GM21447 (cell line): ENCODE data around the gene CNPY4.

Experiments
- ATAC-seq: cut with Tn5 transposase; IDR thresholded peaks from one replicate; pipeline ENCODE4 v1.9.1; 2021; ENCODE audit not compliant: unreplicated experiment

CNPY4 gene

DNA sequence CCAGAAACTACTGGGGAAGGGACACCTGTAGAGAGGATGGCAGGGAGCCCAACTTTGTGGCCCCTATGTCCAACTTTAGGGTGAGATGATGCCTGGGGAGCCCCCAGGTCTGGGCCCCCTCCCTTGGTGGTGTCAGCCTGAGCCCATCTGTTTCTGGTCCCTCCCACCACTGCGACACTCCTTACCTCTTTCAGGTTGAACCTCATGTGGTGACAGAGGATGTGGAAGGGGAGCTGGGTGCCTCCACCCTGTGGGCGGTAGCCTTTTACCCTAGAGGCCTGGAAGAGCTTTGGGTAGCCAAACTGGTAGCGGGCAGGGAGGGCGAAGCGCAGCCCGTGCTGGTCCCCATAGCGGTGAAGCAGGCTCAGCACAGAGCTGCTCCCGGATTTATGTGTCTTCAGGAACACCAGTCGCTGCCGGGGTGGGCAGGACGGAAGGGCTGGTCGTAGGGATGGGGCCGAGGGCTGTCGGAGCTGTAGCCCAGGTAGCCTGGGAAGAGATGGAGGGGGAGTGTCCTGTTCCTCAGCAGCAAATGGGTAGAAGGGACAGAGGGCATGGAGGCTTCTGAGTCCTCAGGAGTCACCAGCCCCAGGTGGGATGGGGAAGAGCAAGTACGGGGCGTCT lies 47.0 kb downstream of the CNPY4 start:
- ATAC-seq, result no peak

DNA sequence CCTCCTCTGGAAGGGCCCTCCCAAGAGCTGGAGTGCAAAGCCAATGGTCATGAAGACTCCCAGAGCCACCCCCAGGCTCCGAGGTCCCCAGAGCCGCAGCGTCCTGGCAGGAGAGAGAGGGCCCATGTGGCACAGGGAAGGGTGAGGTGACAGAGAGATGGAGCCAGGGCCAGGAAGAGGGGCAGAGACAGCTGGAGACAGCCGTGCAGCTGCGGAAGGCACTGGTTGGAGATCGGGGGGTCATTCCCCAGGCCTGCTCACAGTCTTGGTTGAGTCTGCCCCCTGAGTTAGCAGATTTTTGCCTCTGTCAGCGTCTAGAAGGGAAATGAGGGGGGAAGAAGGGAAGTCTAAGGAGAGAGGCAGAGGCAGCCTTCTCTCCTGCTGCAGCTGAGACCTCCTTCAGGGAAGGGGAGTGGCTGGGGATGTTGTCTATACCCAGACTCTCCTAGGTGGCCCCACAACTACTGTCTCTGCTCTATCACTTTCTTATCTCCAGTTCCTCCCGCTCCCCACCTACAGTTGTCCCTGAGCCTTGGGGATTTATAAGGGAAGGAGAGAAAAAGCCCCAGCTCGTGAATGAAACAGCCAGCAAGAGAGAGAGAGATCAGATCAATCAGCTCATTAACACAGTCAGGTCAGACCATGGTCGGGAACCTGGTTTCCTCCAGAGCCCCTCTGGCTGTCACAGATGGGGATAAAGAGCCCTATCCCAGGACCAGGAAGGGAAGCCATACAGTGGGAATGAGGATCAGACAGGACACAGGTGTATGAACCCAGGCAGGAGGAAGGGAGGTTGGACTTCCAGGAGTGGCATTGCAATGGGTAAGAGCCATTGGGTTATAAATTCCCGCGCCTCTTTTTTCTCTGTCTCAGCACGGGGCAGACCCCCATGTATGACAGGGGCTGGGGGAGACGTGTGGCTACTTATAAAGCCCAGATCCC lies 47.8 kb downstream of the CNPY4 start:
- no peak for ATAC-seq

DNA sequence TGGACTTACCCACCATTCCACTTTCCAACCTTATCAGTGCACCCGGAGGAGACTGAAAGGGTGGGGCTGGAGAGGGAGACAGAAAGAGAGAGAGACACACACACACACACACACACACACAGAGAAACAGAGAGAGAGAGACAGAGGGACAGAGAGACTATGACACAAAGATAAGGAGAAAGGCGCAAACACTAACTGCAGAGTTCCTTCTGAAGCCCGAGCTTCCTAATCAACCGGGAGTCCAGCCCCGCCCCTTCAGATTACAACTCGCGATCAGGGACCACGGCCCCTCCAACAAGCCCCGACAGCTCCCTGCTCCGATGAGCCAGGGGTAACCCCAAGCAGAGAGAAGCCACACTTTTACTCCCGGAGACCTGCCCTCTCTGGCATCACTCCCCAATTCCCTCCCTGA lies 48.5 kb downstream of the CNPY4 start:
- ATAC-seq, result no peak

DNA sequence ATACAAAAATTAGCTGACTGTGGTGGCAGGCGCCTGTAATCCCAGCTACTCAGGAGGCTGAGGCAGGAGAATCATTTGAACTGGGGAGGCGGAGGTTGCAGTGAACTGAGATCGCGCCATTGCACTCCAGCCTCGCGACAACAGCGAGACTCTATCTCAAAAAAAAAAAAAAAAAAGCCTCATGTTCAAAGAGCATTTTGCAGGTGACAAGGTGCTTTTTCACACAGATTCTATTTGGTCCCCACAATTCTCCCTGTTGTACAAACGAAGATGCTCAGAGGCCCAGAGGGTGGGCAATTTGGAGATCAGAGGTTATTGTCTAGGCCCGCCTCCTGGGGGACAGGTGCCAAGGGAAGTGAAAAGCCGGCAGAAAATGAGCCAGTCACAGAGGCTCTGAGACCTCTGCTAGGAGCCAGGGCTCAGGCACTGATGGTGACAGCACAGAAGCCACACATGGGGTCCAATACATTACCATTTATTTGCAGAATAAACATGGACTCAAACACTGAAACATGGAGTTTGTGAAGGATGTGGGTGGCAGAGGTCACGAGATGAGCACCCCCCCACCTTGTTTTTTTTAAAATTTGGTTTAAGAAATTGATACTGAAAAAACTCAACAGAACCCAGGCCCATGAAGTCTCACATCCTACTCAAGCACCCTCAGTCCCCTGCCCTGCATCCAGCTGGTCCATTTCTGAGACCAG lies 49.9 kb downstream of the CNPY4 start:
- no peak for ATAC-seq

DNA sequence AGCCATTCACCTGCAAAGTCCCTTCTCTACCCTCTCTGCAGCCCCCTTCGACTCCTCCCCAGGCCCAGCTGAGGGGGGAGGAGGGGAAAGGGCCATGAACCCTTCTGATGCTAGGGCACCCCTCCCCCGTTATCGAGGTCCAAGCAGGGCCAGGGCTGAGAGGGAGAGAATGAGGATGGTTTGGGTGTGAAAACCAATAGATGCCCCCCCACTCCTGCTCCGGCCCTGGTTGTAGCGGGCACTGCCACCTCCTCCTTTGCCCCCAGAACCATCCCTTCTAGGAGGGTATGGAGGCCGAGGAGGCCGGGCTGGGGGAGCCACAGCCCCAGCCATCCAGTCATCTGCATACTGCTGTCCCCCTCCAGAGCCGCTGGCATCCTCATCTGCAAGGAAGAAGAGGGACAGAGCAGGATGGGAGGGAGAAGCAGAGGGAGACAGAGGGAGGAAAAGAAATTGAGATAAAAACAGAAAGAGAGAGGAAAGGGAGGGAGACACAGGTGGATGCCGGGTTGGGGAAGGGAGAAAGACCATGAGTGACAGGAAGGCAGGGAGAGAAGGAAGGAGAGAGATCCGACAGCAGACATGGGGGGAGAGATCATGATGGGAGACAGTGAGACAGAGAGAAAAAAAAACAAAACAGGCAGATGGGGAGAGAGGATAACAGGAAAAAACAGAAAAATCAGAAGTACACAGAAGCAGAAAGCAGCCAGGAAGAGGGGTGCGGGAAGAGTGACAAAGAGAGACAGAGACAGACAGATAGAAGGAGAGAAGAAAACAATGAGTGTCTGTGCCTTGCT lies 50.9 kb downstream of the CNPY4 start:
- ATAC-seq, result no peak

DNA sequence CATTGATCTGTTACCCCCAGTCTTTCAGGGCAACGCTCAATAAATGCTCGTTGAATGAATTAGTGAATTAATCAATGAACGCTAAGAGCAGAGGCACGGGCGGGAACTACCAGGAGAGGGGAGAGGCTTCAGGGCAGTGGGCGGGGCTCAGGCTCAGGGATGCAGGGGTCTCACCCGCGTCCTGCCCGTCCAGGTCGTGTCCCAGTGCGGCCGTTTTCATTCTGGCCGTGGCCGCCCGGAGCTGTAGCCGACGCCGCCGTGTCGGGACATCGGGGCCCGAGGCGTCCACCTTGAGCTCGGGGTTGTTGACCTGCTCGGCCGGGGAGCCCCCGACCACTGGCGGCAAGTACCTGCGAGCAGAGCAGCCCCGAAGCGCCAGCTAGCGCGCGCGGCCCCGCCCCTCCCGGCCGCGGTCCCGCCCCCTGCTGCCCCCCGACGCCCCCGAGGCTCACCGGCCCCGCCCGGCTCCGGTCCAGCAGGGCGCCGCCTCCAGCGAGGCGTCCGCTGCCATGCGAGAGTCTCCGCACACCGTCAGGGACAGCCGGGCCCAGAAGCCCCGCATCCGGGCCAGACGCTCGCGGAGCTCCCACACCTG lies 51.8 kb downstream of the CNPY4 start:
- no peak for ATAC-seq

DNA sequence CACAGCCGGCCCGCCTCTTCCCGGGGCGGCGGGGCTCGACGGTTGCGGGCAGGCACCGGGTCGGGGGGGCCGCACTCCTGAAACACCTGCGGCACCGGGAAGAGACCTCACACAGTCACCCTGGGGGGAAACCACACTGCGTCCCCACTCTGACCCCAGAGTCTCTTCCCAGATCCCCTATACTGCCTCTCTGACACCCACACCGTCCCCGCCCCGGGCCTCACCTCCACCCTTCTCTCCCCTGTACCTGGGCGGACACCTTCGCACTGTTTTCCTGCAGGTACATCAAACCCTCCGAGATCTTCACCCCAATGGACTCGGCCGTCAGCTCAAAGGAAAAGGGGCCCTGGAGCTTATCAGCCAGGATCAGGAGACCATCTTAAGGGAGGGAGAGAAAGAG lies 52.4 kb downstream of the CNPY4 start:
- no peak for ATAC-seq

DNA sequence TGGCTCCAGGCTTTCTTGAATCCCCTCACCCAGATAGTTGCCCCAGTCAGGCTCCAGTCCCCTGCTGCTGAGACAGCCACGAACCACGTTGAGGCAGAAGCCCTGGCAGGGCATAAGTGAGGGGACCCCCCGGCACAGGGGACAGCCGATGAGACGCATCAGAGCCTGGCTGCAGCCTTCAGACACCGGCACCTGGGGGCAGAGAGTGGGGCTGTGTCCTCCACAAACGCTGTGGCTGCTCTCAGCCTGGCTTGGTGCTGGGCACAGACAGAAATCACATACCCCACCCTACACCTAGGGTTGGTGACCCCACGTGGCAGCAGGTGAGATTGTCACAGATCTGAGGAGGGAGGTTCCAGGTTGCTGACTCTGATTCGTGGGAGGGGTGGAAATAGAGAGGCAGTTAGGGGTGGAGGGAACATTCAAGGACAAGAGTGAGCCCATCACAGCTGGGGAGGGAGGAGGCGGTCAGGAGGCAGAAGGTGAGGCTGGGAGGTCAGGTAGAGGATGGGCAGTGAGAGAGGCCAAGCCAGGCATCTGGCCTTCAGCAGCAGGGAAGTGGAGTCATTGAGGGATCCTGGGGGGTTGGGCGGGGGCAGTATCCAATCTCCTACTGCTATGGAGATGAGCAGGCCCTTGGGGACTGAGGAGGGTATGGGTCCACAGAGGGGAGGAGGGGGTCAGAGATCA lies 54.5 kb downstream of the CNPY4 start:
- ATAC-seq, result no peak

DNA sequence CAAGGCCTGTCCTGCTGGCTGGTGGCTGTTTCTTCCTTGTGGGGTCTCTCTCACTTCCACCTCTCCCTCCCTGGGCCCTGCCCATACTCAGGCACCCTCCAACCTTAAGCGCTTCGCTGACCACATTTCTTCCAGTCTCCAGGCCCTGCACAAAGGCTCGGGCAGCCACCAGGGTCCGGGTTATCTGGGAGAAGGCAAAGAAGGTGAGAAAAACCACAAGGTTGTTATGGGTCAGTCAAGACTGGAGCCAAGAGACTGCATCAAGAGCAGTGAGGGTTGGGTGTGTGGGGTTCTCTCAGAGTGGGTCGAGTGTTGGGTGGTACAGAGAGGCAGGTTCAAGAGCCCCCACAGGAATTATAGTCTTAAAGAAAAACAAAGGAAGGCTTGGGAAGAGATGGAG lies 55.1 kb downstream of the CNPY4 start:
- no peak for ATAC-seq
